ENCODE measurements around the gene MGMT.

DNA sequence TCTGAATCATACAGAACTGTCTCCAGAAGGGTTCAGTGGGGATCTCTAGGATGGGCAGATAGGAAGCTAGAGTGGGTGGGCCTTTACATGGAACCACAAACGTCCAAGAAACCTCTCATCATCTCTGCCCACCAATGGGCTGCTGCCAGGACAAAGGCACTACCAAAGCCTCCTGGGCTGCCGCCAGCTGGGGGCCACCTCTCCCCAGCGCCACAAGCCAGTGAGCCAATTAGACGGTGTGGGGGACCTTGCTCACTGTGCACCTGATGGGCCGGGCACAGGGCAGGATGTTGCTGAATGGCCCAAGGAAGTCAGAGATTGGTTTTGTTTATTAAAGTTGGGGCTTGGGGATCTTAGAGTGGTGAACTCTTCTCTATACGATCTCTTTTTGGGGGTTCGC is 242.1 kb downstream of the MGMT start:
- TF ChIP-seq, protein P1, sequence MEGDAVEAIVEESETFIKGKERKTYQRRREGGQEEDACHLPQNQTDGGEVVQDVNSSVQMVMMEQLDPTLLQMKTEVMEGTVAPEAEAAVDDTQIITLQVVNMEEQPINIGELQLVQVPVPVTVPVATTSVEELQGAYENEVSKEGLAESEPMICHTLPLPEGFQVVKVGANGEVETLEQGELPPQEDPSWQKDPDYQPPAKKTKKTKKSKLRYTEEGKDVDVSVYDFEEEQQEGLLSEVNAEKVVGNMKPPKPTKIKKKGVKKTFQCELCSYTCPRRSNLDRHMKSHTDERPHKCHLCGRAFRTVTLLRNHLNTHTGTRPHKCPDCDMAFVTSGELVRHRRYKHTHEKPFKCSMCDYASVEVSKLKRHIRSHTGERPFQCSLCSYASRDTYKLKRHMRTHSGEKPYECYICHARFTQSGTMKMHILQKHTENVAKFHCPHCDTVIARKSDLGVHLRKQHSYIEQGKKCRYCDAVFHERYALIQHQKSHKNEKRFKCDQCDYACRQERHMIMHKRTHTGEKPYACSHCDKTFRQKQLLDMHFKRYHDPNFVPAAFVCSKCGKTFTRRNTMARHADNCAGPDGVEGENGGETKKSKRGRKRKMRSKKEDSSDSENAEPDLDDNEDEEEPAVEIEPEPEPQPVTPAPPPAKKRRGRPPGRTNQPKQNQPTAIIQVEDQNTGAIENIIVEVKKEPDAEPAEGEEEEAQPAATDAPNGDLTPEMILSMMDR (conservative IDR thresholded peaks at IDR 0.05) = no peak
- no peak for TF ChIP-seq EZH2 (IDR thresholded peaks at IDR 0.05; ENCODE audit: low read depth)

Data from PC-9 (cell line).